ENCODE measurements around the gene PTGES2.
"Not testable (repeated sequence)": the region's sequence is repeated elsewhere in the genome, so short reads cannot be mapped to it uniquely, and the experiment has no call there.

PTGES2 gene

DNA sequence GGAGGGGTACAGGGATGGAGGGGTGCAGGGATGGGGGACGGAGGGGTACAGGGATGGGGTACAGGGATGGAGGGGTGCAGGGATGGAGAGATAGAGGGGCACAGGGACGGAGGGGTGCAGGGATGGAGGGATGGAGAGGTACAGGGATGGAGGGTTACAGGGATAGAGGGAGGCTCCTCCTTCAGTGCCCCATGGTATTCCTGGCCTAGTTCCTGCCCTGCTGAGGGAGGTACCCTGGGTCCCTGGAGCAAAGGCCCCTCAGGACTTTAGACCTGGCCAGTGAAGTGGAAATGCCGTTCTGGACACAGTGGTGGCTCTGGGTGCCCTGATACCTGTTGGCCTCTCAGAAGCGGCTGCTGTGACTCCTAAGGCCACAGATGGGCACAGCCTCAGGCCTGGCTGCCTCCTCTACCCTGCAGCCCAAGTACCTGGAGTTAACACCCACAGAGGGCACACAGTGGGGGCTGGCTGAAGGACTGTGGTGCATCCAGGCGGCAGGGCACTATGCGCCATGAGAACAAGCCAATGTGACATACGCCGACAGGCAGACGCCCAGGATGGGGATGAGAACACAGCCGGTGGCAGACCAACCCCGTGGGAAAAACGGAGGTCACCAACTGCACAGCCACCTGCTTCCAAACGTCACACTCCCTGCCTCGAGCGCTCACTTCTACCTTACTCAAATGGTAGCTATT is 8.4 kb downstream of the PTGES2 start:
- DNase-seq (ENCODE audit: low spot score): no peak

DNA sequence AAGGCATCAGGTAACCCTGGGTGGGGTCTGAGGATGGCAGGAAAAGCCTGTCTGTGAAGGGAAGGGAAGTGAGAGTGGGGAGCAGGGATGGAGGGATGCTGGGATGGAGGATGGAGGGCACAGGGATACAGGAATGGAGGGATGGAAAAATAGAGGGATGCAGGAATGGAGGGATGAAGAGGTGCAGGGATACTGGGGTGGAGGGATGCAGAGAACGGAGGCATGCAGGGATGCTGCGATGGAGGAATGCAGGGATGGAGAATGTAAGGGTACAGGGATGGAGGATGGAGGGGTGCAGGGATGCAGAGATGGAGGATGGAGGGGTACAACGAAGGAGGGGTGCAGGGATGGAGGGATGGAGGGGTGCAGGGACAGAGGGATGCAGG is 9.1 kb downstream of the PTGES2 start:
- no peak for DNase-seq (ENCODE audit: low spot score)

DNA sequence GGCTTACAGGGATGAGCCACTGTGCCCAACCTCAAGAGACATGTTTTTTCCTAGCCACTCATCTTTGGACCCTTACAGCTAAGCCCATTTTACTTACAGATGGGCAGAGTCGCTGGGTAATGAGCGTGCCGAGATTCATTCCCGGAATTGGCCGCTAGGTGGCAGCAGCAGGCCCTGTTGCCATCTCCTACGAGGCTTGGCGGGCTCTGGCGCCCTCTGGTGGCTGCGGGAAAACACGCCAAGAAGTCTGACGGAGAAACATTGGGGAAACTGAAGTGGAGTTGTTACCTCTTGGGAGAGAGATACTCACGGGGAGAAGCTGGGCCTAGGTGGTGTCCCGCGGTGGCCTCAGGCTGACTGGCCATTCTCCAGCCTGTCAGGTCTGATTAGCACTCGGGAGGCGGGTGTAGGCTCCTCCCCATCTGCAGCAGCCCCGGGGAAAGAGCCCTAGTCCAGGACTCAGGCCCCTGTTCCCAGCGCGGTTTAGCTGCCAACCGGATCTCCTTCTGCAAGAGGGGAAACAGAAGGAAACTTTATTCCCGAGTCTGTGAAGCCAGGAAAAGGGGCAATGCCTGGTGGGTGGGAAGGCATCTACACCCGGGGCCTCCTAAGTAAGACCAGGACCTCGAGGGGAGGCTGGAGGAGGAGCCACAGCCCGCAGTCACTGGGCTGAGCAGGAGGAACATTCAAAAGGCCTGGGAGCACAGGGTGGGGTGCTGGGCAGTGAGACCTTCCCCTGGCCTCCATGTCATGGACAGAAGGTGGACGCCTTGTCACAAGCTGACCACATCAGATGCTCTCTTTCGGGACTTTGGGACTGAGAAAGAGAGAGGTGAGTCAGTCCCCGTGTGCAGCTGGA is 9.7 kb downstream of the PTGES2 start:
- peak; percentile 93 for DNase-seq (ENCODE audit: low spot score)

DNA sequence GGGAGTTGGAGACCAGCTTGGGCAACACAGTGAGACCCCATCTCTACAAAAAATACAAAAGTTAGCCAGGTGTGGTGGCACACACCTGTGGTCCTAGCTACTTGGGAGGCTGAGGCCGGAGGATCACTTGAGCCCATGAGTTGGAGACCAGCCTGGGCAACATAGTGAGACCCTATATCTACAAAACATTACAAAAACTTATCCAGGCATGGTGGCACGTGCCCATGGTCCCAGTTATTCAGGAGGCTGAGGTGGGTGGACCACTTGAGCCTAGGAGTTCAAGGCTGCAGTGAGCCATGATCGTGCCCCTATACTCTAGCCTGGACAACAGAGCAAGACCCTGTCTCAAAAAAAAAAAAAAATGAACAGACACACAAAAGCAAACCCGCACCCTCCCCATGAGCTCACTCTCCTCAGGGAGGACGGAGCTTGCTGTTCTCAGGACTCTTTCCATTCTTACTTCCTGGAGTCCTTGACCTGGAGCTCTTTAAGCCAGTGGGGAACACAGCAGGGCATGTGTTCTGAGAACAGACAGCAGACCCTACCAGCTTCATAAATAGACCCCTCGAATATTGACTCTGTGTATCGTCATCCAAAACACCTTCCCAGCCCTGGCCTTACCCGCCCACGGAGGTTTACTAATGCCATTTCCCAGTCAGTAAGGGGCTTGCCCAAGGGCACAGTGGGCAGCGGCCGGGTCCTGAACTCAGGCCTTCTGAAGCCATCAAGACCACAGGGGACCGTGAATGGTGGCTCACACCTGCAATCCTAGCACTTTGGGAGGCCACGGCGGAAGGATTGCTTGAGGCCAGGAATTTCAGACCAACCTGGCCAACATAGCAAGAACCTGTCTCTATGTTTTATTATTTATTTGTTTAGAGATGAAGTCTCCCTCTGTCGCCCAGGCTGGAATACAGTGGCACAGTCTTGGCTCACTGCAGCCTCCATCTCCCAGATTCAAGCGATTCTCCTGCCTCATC is 11.1 kb downstream of the PTGES2 start:
- DNase-seq (ENCODE audit: low spot score): no peak

DNA sequence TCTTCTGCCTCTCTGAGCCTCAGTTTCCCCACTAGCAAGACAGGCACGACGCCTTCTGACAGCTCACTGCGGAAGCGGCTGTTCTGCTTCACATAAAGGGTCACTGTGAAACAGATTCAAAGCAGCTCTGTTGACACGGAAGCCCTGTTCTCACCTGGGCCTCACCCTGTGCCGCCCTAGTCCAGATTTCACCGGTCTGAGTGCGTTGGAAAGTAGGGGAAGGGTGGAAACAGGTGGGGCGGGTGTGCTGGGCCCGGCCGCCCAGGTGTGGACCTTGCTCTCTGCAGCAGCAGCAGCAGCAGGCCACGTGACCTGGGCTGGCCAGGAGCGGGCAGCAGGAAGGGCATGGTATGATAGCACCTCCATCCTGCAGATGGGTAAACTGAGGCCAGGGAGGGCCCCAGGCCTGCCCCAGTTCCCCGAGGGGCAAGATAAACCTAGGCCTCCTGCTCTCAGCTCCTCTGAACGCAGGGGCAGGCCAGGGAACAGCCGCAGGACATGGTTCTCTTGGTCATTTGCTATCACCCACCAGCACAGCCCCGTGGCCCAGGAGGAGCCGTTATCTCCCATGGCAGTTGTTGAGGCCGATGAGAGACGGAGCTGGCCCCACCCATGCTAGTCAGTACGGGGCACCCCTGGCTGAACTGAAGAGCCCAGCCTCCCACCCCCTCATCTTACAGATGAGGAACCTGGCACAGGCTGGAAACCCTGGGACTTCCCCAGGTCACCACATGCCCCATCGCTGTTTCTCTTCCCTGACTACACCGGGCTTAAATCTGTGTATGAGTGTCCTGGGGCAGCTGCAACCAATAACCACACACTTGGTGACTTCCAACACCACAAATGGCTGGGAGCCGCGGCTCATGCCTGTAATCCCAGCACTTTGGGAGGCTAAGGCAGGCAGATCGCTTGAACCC is 12.1 kb downstream of the PTGES2 start:
- DNase-seq (ENCODE audit: low spot score): no peak

DNA sequence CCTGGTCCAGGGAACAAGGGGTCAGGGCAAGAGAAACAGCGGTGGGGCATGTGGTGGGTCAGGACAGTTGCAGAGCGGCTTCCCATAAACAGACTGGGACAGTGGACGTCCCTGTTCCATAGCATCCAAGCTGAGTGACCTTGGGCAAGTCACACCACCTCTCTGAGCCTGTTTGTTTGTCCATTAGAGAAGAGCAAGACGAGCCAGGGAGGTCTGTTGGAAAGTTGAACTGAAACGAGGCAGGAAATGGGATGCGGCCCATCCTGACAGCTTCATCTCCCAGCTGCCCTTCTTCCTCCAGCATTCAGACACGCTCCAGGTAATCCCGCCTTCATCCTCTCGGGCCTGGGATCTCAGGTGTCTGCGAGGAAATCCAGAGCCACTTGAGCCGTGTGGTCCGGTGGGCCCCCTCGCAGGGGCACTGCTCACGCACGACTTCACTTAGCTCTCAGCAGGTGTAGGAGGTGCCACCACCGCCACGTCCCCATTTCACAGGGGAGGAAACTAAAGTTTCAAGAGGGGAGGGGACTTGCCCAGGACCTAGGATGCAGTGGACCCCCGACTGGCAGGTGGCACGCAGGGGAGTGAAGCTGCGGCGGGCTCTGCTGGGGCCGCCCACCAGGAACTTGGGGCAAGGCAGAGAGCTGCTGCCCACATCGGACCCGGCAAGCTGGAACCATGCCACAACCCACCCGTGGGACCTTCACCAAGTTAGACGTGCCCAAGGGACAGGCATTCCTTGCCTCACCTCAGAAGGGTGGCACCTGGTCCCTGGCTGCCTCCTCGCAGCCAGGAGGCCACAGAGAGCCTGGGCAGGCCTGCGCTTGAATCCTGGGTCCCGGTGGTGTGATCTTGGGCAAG is 13.0 kb downstream of the PTGES2 start:
- DNase-seq (ENCODE audit: low spot score): no peak

DNA sequence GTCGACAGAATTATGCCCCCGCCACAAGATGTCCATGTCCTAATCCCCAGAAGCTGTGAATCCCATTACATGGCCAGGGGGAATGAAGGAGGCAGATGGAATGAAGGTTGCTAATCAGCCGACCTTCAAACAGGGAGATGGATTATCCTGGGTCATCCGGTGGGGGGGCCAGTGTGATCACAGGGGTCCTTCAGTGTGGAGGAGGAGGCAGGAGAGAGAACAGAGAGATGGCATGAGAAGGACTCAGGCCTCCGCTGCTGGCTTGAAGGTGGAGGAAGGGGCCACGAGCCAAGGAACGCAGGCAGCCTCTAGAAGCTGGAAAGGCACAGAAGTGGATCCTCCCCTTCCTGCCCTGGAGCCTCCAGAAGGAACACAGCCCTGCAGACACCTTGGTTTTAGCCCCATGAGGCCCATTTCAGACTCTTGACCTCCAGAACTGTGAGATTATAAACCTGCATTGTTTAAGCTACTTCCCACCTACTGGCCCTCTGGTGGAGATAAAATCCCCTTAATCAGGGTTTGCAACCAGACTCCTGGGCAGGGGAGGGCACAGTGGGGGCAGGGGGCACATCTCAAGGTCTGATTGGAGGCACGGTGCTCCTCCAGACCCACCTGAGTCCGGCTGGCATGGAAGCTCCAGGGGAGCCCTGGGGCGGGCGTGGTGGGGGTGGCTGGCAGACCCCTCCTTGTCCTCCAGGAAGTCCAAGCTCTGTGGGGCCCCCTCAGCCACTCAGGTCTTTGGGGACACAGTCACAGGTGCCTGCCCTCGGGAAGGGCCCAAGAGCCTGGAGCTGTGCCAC is 13.8 kb downstream of the PTGES2 start:
- no peak for DNase-seq (ENCODE audit: low spot score)

DNA sequence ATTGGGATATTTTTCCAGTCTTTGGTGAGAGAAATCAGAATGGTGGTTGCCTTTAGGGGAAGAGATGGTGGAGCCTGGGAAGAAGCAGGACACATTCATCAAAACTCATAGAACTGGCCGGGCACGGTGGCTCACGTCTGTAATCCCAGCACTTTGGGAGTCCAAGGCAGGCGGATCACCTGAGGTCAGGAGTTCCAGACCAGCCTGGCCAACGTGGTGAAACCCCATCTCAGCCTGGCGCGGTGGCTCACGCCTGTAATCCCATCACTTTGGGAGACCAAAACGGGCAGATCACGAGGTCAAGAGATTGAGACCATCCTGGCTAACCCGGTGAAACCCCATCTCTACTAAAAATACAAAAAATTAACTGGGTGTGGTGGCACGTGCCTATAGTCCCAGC is 15.8 kb downstream of the PTGES2 start:
- not testable (repeated sequence) for DNase-seq (ENCODE audit: low spot score)

DNA sequence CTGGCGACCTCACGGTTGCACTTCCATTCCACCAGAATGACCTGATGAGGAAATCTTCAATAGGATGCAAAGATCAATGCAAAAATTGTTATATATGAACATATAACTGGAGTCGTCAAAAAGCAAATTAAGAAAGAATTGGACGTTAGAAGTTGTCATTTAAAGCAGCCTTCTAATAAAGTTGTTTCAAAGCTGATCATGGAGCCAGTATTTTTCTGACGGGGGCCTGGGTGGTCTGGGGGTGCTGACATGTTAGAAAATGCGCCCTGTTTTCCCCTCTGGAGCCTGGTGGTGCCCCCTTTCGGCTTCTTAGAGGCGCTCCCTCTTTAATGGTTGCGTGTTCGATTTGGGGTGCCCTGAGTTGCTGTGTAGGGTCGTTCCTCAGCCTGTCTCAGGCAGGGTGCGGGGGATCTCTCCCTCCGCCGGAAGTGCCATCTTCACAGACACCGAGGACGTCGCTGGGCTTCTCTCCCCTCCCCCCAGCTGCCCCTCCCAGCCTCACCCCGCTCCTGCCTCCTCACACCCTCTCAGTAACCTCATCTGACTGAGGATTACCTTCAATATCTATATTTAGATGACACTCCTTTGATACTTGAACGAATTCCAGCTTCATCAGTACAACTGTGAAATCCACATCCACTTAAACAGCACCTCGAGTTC is 18.3 kb downstream of the PTGES2 start:
- no peak for DNase-seq (ENCODE audit: low spot score)

DNA sequence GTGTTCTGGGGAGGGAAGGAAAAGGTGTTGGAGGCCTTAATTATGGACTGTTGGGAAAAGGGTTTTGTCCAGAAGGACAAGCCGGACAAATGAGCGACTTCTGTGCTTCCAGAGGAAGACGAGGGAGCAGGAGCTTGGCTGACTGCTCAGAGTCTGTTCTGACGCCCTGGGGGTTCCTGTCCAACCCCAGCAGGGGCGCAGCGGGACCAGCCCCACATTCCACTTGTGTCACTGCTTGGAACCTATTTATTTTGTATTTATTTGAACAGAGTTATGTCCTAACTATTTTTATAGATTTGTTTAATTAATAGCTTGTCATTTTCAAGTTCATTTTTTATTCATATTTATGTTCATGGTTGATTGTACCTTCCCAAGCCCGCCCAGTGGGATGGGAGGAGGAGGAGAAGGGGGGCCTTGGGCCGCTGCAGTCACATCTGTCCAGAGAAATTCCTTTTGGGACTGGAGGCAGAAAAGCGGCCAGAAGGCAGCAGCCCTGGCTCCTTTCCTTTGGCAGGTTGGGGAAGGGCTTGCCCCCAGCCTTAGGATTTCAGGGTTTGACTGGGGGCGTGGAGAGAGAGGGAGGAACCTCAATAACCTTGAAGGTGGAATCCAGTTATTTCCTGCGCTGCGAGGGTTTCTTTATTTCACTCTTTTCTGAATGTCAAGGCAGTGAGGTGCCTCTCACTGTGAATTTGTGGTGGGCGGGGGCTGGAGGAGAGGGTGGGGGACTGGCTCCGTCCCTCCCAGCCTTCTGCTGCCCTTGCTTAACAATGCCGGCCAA is 19.1 kb downstream of the PTGES2 start:
- no peak for DNase-seq (ENCODE audit: low spot score)

DNA sequence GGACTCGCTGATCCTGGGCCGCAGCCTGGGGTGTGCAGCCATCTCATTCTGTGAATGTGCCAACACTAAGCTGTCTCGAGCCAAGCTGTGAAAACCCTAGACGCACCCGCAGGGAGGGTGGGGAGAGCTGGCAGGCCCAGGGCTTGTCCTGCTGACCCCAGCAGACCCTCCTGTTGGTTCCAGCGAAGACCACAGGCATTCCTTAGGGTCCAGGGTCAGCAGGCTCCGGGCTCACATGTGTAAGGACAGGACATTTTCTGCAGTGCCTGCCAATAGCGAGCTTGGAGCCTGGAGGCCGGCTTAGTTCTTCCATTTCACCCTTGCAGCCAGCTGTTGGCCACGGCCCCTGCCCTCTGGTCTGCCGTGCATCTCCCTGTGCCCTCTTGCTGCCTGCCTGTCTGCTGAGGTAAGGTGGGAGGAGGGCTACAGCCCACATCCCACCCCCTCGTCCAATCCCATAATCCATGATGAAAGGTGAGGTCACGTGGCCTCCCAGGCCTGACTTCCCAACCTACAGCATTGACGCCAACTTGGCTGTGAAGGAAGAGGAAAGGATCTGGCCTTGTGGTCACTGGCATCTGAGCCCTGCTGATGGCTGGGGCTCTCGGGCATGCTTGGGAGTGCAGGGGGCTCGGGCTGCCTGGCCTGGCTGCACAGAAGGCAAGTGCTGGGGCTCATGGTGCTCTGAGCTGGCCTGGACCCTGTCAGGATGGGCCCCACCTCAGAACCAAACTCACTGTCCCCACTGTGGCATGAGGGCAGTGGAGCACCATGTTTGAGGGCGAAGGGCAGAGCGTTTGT is 19.9 kb downstream of the PTGES2 start:
- no peak for DNase-seq (ENCODE audit: low spot score)

DNA sequence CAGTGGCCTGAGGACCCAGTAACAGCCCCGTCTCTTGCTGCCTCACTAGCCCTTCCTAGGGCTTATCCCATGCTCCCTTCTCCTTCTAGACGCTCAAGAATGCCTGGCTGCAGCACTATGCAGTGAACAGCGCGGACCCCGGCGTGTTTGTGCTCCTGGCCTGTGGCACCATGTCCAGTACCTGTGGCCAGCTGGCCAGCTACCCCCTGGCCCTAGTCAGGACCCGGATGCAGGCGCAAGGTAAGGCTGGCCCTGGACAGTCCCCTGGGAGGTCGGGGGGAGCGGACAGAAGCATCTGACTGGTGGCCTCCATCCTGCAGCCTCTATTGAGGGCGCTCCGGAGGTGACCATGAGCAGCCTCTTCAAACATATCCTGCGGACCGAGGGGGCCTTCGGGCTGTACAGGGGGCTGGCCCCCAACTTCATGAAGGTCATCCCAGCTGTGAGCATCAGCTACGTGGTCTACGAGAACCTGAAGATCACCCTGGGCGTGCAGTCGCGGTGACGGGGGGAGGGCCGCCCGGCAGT is 20.5 kb downstream of the PTGES2 start:
- no peak for DNase-seq (ENCODE audit: low spot score)

DNA sequence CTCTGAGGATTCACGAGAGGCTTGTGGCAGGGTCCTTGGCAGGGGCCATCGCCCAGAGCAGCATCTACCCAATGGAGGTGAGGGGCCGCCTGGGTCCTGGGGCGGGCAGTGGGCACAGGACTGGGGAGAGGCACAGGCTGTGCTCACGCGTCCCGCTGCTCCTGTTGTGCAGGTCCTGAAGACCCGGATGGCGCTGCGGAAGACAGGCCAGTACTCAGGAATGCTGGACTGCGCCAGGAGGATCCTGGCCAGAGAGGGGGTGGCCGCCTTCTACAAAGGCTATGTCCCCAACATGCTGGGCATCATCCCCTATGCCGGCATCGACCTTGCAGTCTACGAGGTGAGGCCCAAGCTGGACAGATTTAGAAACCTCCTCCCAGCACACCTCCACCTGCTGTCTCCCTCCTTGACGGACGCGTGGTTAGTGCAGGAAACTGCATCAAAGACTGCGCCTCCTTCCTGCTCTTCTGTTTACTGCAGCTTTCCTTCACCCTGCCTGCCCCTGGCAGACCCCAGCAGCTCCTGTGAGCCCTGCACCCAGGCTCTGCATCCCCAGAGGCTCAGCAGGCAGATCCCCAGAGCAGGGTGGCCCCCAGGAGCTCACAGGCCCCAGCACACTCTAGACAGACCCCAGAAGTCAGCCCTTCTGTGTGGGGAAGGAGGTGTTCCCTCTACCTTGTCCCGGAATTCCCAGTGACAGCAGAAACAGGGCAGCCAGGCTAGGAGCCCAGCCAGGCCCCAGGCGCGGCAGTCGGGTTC is 21.2 kb downstream of the PTGES2 start:
- DNase-seq (ENCODE audit: low spot score): no peak

DNA sequence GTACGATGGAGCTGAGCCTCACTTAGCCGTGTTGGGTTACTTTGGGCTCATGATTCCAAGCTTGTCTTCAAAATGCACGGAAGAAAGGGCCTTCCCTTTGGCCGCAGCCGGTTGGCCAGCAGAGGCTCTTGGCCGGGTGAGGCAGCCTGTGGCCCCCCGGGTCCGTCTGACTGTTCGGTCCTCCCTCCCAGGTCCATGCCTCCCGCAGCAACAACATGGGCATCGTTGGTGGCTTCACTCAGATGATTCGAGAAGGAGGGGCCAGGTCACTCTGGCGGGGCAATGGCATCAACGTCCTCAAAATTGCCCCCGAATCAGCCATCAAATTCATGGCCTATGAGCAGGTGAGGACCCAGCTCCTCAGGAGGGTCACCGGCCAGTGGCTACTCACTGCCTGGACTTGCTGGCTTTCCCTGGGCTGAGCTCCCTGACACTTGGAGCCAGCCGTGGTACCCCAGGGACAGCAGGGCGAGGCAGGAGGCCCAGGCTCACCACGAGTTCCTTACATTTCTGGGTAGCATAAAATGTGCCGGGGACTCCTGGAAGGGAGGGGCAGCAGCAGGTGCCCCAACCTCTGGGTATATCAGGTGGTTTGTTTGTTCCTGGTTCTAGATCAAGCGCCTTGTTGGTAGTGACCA is 21.9 kb downstream of the PTGES2 start:
- DNase-seq (ENCODE audit: low spot score): no peak

DNA sequence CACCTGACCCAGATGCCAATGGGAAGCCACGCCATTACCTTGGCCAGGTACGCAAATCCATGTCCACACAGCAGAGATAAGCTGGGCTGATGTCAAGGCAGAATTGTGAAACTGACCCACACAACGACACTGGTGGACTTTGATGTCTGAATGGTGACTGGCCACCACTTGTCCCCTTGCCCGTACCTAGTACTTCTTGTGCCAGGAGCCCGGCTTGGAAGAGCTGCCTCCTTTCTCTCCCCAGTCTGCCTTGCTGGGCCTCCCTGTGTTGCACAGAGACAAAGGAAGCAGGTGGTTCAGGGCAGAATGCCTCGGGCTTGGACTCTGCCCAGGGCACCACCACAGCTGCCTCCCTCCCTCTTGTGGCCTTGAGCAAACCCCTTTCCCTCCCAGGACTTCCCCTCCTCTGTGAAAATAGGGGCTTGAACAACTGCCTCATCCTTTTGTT is 23.3 kb downstream of the PTGES2 start:
- DNase-seq (ENCODE audit: low spot score): no peak

DNA sequence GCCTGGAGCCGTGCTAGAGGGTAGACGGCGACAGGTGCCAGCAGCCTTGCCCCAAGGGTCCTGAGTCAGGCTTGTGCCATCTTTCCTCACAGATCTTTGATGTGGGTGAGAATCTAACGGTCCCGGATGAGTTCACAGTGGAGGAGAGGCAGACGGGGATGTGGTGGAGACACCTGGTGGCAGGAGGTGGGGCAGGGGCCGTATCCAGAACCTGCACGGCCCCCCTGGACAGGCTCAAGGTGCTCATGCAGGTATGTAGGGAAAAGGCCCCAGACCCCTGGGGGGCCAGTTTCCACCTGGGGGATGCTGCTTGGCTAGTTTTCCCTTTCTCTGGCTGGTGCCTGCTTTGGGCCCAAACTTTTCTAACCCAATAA is 24.0 kb downstream of the PTGES2 start:
- DNase-seq (ENCODE audit: low spot score): peak; percentile 37

Data from iPS-NIHi11 (cell line).